Stimulated activated CD4-positive, alpha-beta T cell treated with anti-CD3 and anti-CD28 coated beads, TNF-alpha, amount 100 ng/mL, for 4 hours (primary cell): Measurements from ENCODE around the gene MAB21L1.

ENCODE experiments used
- DNase-seq, 3 experiments: peaks; one replicate each; pipeline ENCODE4 v3.0.0-alpha.2; 2020; ENCODE audit warnings: low read depth in 3 of 3

Gene MAB21L1

DNA sequence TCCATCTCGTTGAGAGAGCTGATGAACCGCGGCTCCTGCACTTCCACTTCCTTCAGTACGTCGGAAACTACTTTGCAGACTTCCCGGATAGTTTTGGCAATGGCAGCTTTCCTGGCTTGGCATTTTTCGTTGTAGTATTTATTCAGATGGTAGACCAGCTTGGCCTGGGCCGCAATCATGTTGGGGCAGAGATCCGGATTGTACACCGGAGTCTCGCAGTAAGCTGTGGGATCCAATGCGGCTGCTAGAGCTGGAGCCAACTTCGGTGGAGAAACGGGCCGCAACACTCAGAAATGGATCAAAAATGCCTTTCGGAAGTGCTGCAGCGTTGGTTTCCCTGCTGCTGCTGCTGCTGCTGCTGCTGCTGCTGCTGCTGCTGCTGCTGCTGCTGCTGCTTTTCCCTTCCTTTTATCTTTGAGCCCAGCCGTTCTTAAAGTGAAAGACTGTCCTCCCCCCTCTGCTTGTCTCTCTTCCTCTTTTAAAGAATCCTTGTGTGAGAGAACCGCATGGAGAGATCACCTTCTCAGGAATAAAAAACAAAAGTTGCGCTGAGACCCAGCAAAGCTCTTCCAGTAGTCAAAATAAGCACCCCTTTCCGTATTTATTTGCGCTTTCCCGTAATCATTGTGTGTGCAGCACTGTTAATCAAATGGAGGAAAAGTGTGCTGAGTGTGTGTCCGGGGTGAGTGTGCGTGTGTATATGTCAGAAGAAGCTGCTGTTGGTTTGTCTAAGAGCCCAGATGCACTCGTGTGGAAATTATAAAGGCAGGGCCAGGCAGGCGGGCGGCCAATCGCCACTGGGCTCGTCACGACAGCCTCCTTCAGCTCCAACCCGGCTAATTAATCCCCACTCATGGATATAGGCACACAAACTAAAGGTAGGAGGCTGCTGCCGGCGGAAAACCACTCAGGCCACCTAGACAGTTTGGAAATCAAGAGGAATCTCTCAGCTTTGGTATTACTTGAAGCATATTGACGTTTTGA is at the start of gene MAB21L1:
Gene MAB21L1 (minus strand): TSS at position 730 of the 984 bp plus-strand sequence. CDS start 551 bp downstream, at position 179.
- no peak for DNase-seq

- no peak for DNase-seq
These were observed 47.7 kb upstream of the MAB21L1 start for GRCh38 chr13:35524171-35524570.

GRCh38 chr13:35518337-35518946 is 42.0 kb upstream of the MAB21L1 start:
- DNase-seq = no peak

DNA sequence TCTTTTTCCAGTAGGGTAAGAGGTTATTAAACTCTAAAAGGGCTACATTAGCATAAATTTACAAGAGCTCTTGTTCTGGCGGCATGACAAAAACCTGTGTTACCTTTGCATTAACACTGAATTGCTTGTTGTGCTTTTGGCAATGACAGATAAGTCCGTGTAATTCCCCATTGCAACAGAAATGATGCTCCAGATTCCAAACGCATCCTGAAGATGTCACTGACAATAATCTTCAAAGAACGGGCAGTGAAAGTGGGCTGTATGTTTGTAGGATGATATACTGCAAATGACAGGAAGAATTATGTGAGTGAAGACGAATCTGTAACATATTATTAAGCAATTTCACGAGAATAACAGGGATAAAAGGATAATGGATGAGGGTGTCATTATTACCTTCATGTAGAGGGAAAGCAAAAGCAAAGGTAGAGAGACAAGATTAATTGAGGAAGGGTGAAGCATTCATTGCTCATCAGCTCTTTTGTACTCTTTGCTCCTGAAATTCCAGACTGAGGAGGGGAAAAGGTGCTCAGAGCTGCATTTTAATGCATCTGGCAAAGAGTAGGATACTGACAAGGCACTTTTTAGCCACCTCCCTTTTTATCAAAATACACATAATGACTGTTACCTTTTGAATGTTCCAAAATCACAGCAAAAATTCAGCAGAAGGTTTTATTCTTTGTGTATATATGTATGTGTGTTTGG is 38.5 kb upstream of the MAB21L1 start:
- DNase-seq = no peak

GRCh38 chr13:35514061-35514477 is 37.6 kb upstream of the MAB21L1 start:
- DNase-seq = no peak

DNA sequence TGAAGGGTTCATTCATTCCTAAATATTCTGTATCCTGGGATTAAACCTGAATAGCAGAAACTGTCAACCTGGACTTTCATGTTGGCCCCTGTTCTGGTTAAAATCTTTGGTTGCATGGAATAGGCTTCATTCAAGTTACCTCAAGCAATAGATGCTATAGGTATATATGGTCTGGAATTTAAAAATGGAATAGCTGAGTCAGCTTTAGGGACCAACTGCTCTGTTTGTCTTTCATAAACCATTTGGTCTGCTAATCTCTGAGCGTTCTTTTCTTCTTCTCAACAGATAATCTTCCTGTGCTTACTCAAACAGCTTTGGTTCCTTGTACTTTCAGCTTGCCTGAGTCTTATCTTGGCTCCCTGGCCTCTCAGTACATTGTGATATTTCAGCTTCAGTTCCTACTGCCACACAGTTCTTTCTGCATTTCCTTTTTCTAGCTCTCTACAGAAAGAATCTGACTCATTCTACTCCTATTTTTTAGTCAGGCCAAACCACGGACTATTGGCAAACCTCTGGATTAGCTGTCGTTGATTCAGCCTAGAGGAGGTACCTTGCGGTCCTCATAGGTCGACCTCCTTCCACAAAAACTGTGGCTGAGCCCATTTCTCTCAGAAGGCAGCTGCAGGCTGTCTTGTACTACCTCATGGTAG is 35.9 kb upstream of the MAB21L1 start:
- DNase-seq = no peak

- no peak for DNase-seq
These were observed 26.0 kb upstream of the MAB21L1 start for GRCh38 chr13:35502456-35502855.

DNA sequence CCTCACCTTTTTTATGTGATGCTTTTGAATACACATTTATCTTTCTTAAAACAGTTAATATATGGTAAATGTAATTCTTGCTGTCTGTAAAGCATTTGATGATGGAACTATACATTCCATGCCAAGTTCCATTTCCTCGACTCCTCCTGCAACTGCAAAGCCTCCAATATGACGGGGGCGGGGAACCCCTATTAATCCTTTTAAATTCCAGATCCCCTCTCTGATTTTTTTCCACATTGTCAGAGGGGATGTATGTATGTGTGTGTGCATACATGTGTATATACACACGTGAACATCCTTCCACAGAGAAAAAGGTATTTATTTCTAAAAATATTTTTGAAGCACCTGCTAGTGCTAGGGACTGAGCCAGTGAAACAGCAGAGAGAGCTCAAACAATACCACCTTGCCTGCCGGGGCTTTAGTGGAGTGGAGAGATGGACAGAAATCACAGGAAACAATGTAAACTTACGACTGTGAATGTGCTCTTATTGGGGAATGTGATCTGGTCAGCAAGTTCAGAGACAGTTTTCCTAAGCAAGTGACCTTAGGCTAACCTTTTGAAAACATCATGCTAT is 25.3 kb upstream of the MAB21L1 start:
- DNase-seq = no peak

GRCh38 chr13:35500144-35500543 is 23.7 kb upstream of the MAB21L1 start:
- DNase-seq = no peak

DNA sequence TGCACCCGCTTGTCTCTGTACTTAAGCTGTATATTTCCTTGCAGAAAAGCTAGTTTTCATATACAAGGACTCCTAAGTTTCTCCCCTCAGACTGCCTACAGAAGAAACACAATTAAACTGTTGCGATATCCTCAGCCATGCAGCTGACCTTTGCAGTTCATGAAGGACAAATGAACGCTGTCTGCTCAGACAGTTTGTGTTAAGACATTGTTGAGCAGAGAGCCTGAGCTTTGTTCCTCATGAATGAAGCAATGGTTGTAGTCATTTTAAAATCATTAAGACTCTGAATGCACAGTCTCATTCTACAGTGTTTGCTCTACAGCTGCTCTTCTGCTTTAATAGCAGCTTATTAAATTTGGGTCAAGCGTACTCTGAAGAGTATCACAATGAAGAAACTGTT is 23.2 kb upstream of the MAB21L1 start:
- DNase-seq = no peak

GRCh38 chr13:35499196-35499662 is 22.7 kb upstream of the MAB21L1 start:
- no peak for DNase-seq

GRCh38 chr13:35498231-35498630 is 21.7 kb upstream of the MAB21L1 start:
- no peak for DNase-seq

GRCh38 chr13:35496761-35497386 is 20.4 kb upstream of the MAB21L1 start:
- DNase-seq = no peak

DNA sequence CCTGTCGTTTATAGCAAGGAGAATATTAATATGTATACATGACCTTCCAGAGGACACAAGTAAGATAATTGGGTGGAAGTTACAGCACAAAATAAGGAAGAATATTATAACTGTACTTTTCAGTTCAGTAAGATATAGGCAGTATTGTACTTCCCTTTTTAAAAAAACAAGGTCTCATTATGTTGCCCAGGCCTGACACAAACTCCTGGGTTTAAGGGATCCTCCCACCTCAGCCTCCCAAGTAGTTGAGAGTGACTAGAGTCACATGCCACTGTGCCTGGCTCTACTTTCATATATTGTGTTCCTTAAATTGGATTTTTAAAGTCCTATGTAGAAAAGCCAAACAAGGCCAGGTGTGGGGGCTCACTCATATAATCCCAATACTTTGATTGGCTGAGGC is 19.5 kb upstream of the MAB21L1 start:
- DNase-seq = no peak

DNA sequence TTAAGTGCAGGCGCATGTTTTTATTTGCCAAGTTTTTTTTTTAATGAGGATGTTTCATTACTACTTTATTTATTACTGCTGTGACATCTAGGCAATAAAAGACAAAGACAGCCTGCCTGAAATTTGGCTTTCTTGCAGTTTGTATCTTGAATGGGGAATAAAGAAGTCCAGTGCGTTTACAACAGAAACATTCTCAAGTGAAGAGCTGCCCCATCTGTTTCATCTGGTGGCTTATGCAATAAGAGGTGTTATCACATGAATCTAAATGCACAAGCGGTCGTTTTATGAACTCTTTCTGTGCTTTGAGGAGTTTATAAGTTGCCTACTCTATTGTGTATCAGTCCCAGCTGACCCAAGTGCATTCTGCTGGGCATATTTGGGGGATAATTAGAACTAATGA is 12.6 kb upstream of the MAB21L1 start:
- DNase-seq = no peak

DNA sequence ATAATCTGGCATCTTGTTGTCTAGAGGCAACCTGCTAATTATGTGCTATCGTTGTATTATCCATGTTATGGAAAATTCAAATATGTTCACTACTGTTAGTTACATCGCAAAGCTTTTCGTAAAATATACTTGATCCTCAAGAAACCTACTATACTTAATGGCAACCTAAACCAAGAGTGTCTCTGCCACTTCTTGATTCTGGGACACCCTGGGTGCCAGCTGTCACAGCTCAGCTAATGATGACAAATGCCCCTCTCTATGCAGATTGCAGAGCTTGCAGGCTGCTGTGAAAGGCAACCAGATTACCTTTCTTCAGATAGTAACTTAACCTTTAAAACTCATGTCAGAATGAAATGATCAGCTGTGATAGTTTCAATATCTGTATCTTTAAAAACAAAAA is 8.9 kb upstream of the MAB21L1 start:
- no peak for DNase-seq

- no peak for DNase-seq
These were observed 7.9 kb upstream of the MAB21L1 start for GRCh38 chr13:35484384-35484783.

DNA sequence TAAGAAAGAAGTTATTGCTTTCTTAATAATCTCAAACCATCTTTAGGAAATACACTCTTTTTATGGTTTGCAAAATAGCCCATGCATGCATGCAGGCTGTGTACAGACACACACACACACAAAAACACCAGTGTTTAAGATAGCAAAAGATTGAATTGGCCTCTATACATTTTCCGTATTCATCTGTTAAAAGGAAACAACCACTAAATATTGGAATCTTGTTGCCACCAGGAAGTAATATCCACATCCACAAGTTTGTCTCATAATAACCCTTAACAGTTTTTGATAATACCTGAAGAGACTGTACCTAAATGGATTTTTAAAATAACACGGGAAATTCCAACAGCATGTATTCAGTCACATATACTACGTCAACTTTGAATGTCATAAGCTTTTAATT is 7.3 kb upstream of the MAB21L1 start:
- DNase-seq = no peak

- DNase-seq = no peak
These were observed 6.0 kb upstream of the MAB21L1 start for GRCh38 chr13:35482527-35482926.

- DNase-seq = no peak
These were observed 5.3 kb upstream of the MAB21L1 start for GRCh38 chr13:35481777-35482176.

GRCh38 chr13:35480346-35480745 is 3.9 kb upstream of the MAB21L1 start:
- DNase-seq = no peak
